Glomerular visceral epithelial cell (primary cell): ENCODE results near the gene HSPG2.
"Not testable (repeated sequence)": the region's sequence is repeated elsewhere in the genome, so short reads cannot be mapped to it uniquely, and the experiment has no call there.

Experiments used
- DNase-seq: peaks from one replicate; pipeline ENCODE4 v3.0.0-alpha.2; 2016; ENCODE audit errors: extremely low spot score

Gene HSPG2

GRCh38 chr1:21932127-21932526 is 5.0 kb downstream of the HSPG2 start:
- no peak for DNase-seq

GRCh38 chr1:21931171-21932093 is 5.7 kb downstream of the HSPG2 start:
- DNase-seq = peak; percentile 93

GRCh38 chr1:21930629-21931170 is 6.4 kb downstream of the HSPG2 start:
- DNase-seq = peak; percentile 30

- no peak for DNase-seq
These were observed 7.0 kb downstream of the HSPG2 start for GRCh38 chr1:21930080-21930571.

GRCh38 chr1:21927533-21928237 is 9.4 kb downstream of the HSPG2 start:
- no peak for DNase-seq

- DNase-seq = peak; percentile 30
These were observed 10.1 kb downstream of the HSPG2 start for GRCh38 chr1:21926814-21927532.

GRCh38 chr1:21926065-21926464 is 11.0 kb downstream of the HSPG2 start:
- no peak for DNase-seq

- DNase-seq = no peak
These were observed 11.7 kb downstream of the HSPG2 start for GRCh38 chr1:21925334-21925940.

- DNase-seq = no peak
These were observed 12.6 kb downstream of the HSPG2 start for GRCh38 chr1:21924503-21925005.

GRCh38 chr1:21922090-21923013 is 14.8 kb downstream of the HSPG2 start:
- peak; percentile 50 for DNase-seq

- DNase-seq = peak; percentile 97
These were observed 15.8 kb downstream of the HSPG2 start for GRCh38 chr1:21921100-21921875.

GRCh38 chr1:21919520-21919919 is 17.6 kb downstream of the HSPG2 start:
- peak; percentile 56 for DNase-seq

- DNase-seq = not testable (repeated sequence)
These were observed 19.9 kb downstream of the HSPG2 start for GRCh38 chr1:21917239-21917631.

- no peak for DNase-seq
These were observed 20.5 kb downstream of the HSPG2 start for GRCh38 chr1:21916447-21917238.

GRCh38 chr1:21914880-21915640 is 22.1 kb downstream of the HSPG2 start:
- DNase-seq = no peak

GRCh38 chr1:21914450-21914849 is 22.7 kb downstream of the HSPG2 start:
- no peak for DNase-seq

GRCh38 chr1:21913763-21914162 is 23.3 kb downstream of the HSPG2 start:
- DNase-seq = no peak

GRCh38 chr1:21913258-21913657 is 23.9 kb downstream of the HSPG2 start:
- no peak for DNase-seq
